PC-9 (cell line): ENCODE measurements around the gene ABCG5.

ENCODE experiments used
- CTCF ChIP-seq: fragments of 200-600 bp; sonication (generic); conservative IDR thresholded peaks from 2 replicates; pipeline ENCODE4 v1.6.1; 2017; ENCODE audit warnings: mixed run types, antibody characterized with exemption, mild to moderate bottlenecking, moderate library complexity
- EZH2 ChIP-seq: fragments of 200-600 bp; sonication (generic); IDR thresholded peaks from 2 replicates; pipeline ENCODE4 v1.8.0; 2017; ENCODE audit warnings: antibody characterized with exemption, low read depth

DNA sequence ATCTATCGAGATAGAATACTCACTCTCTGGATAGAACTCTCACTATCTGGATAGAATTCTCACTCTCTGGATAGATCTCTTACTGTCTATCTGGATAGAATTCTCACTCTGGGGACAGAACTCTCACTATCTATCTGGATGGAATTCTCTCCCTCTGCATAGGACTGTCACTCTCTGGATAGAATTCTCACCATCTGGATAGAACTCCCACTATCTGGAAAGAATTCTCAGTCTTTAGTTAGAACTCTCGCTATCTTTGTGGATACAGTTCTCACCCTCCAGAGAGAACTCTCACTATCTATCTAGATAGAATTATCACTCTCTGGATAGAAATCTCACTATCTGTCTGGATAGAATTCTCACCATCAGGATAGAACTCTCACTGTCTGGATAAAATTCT is 16.7 kb upstream of the ABCG5 start:
- TF ChIP-seq CTCF (no peak), EZH2 (no peak)
